Lower leg skin (tissue), 4 donors: ENCODE data around the gene KIFAP3. TPM values are rescaled to one million over a fixed set of nuclear protein-coding genes. Genes with fewer than 3 reads are reported as not detected.

ENCODE experiments used
- DNase-seq, 2 donors: peaks; one replicate each; pipeline ENCODE4 v3.0.0-alpha.2; 2019; ENCODE audit warnings: low spot score in 2 of 2
- H3K4me3 ChIP-seq: fragments of 200-600 bp; sonication (generic); 2 replicates; pipeline ENCODE4 v1.5.1; 2017; ENCODE audit warnings: mild to moderate bottlenecking, low read depth; ENCODE audit not compliant: poor library complexity, severe bottlenecking
- CTCF ChIP-seq, 3 donors: fragments of 450-650 bp; IDR thresholded peaks; one replicate each; pipeline ENCODE4 v1.5.1; 2016; ENCODE audit warnings: antibody characterized with exemption in 3 of 3, mild to moderate bottlenecking in 3 of 3, moderate library complexity in 2 of 3
- POLR2A ChIP-seq, 2 donors: fragments of 450-650 bp; IDR thresholded peaks; one replicate each; pipeline ENCODE4 v1.6.1; 2016 to 2017; ENCODE audit warnings: antibody characterized with exemption in 2 of 2, mild to moderate bottlenecking in 1 of 2, moderate library complexity in 1 of 2
- WGBS, 2 donors: methylation state at CpG; one replicate each; pipeline ENCODE4 v1.1.5; 2018; 5-methylcytosine and 5-hydroxymethylcytosine counted together
- intact Hi-C: fragments of 100-400 bp; cut with DNase I; formaldehyde crosslinking; loops from one replicate; pipeline ENCODE4 v1.15.0; 2023; ENCODE audit warnings: low total_unique reads
- total RNA-seq, 4 donors: library from RNA; depleted of rRNA; stranded (reverse); fragments of >200 nt; gene quantifications; one replicate each; pipeline ENCODE4 v1.1.0, GENCODE V29; 2016

Gene KIFAP3
- total RNA-seq, 4 donors from 2014 or later, result 17.6 to 24.2 (median 21.9) TPM

- WGBS, 2 donors, result 81 to 100% methylated on average over 3 of the region's 3 CpGs
- no peak for DNase-seq
- intact Hi-C loops, result no loop called here
- H3K4me3 ChIP-seq, result no peak overlapping the region
- TF ChIP-seq CTCF (IDR thresholded peaks at IDR 0.05) (no peak), POLR2A (IDR thresholded peaks at IDR 0.05) (no peak)
Observed at GRCh38 chr1:169944621-169945020, 129.9 kb downstream of the KIFAP3 start.

- intact Hi-C loops, result no loop called here
- no peak overlapping the region for H3K4me3 ChIP-seq
- no peak for DNase-seq
- TF ChIP-seq POLR2A (IDR thresholded peaks at IDR 0.05) (no peak), CTCF (IDR thresholded peaks at IDR 0.05) (no peak)
- 81 to 86% methylated on average over 11 to 17 of the region's 17 CpGs for WGBS, 2 donors
Observed at GRCh38 chr1:169943963-169944526, 130.4 kb downstream of the KIFAP3 start.

- intact Hi-C loops, result no loop called here
- no peak for DNase-seq
Observed at GRCh38 chr1:169941982-169942830, 132.3 kb downstream of the KIFAP3 start.

GRCh38 chr1:169933984-169934725, 140.3 kb downstream of the KIFAP3 start:
- 37 to 42% methylated on average over 7 of the region's 7 CpGs for WGBS, 2 donors
- intact Hi-C loops, result no loop called here
- no peak overlapping the region for H3K4me3 ChIP-seq
- TF ChIP-seq POLR2A (IDR thresholded peaks at IDR 0.05) (no peak), CTCF (IDR thresholded peaks at IDR 0.05) (no peak)
- DNase-seq, result no peak

More at GRCh38 chr1:169941982-169942830, 132.3 kb downstream of the KIFAP3 start:
- no peak overlapping the region for H3K4me3 ChIP-seq
- WGBS, 2 donors, result 58 to 73% methylated on average over 2 of the region's 2 CpGs
- TF ChIP-seq POLR2A (IDR thresholded peaks at IDR 0.05) (no peak), CTCF (IDR thresholded peaks at IDR 0.05) (no peak)

- TF ChIP-seq CTCF (IDR thresholded peaks at IDR 0.05), result no peak
- TF ChIP-seq POLR2A (IDR thresholded peaks at IDR 0.05), result no peak
- WGBS, 2 donors, result 87 to 89% methylated on average over 1 of the region's 1 CpG
- no peak overlapping the region for H3K4me3 ChIP-seq
- intact Hi-C loops, result no loop called here
- DNase-seq, result no peak
Observed at GRCh38 chr1:169931795-169932231, 142.7 kb downstream of the KIFAP3 start.
